ENCODE results near the gene FRMD4B. TPM values are rescaled to one million over a fixed set of nuclear protein-coding genes. Genes with fewer than 3 reads are reported as not detected.

The FRMD4B gene
- total RNA-seq, 1 donor from 2014 or later = 16.4 TPM

- no peak for DNase-seq (ENCODE audit: low read depth)
- no peak for TF ChIP-seq CTCF (IDR thresholded peaks at IDR 0.05; ENCODE audit: insufficient read depth, low read length, poor library complexity, severe bottlenecking)
- Histone ChIP-seq H3K4me3 (ENCODE audit: low read depth, low read length) (no peak overlapping the region), H3K36me3 (ENCODE audit: control insufficient read depth, insufficient read depth, low read length) (no peaks in the 10 kb centered on the region), H3K27me3 (ENCODE audit: control insufficient read depth, insufficient read depth, low read length) (no peaks in the 10 kb centered on the region)
Measured at GRCh38 chr3:69210068-69210730, 175.7 kb downstream of the FRMD4B start.

GRCh38 chr3:69209413-69209812, 176.5 kb downstream of the FRMD4B start:
- H3K36me3 ChIP-seq (ENCODE audit: control insufficient read depth, insufficient read depth, low read length) = no peaks in the 10 kb centered on the region
- H3K4me3 ChIP-seq (ENCODE audit: low read depth, low read length) = no peak overlapping the region
- DNase-seq (ENCODE audit: low read depth) = no peak
- no peaks in the 10 kb centered on the region for H3K27me3 ChIP-seq (ENCODE audit: control insufficient read depth, insufficient read depth, low read length)
- TF ChIP-seq CTCF (IDR thresholded peaks at IDR 0.05; ENCODE audit: insufficient read depth, low read length, poor library complexity, severe bottlenecking) = no peak

- Histone ChIP-seq H3K27me3 (ENCODE audit: control insufficient read depth, insufficient read depth, low read length) (no peaks in the 10 kb centered on the region), H3K4me3 (ENCODE audit: low read depth, low read length) (no peak overlapping the region), H3K36me3 (ENCODE audit: control insufficient read depth, insufficient read depth, low read length) (no peaks in the 10 kb centered on the region)
- DNase-seq (ENCODE audit: low read depth) = no peak
- no peak for TF ChIP-seq CTCF (IDR thresholded peaks at IDR 0.05; ENCODE audit: insufficient read depth, low read length, poor library complexity, severe bottlenecking)
Measured at GRCh38 chr3:69207031-69207430, 178.9 kb downstream of the FRMD4B start.

- no peaks in the 10 kb centered on the region for H3K36me3 ChIP-seq (ENCODE audit: control insufficient read depth, insufficient read depth, low read length)
- DNase-seq (ENCODE audit: low read depth) = no peak
- no peaks in the 10 kb centered on the region for H3K27me3 ChIP-seq (ENCODE audit: control insufficient read depth, insufficient read depth, low read length)
- no peak overlapping the region for H3K4me3 ChIP-seq (ENCODE audit: low read depth, low read length)
- no peak for TF ChIP-seq CTCF (IDR thresholded peaks at IDR 0.05; ENCODE audit: insufficient read depth, low read length, poor library complexity, severe bottlenecking)
Measured at GRCh38 chr3:69205385-69205784, 180.5 kb downstream of the FRMD4B start.

- no peak for TF ChIP-seq CTCF (IDR thresholded peaks at IDR 0.05; ENCODE audit: insufficient read depth, low read length, poor library complexity, severe bottlenecking)
Measured at GRCh38 chr3:69204315-69204957, 181.5 kb downstream of the FRMD4B start.

More at GRCh38 chr3:69204315-69204957, 181.5 kb downstream of the FRMD4B start:
- peak; percentile 65 for DNase-seq (ENCODE audit: low read depth)
- H3K4me3 ChIP-seq (ENCODE audit: low read depth, low read length) = no peak overlapping the region
- H3K36me3 ChIP-seq (ENCODE audit: control insufficient read depth, insufficient read depth, low read length) = no peaks in the 10 kb centered on the region
- H3K27me3 ChIP-seq (ENCODE audit: control insufficient read depth, insufficient read depth, low read length) = no peaks in the 10 kb centered on the region
